ENCODE measurements around the gene KDM5C. TPM values are rescaled to one million over a fixed set of nuclear protein-coding genes. Genes with fewer than 3 reads are reported as not detected.

The KDM5C gene
- total RNA-seq, 2 donors from 2014 or later: 105 to 110 TPM

GRCh38 chrX:53253293-53254020 lies 28.4 kb upstream of the KDM5C start:
- ATAC-seq (no peak), DNase-seq (peak in 1 of 2 donors; percentile 9)
- intact Hi-C loops (cut with DNase I, micrococcal nuclease): no loop called here

- no peak for ATAC-seq
- intact Hi-C loops (cut with DNase I, micrococcal nuclease): no loop called here
Measured at GRCh38 chrX:53251307-53251706, 26.3 kb upstream of the KDM5C start.

GRCh38 chrX:53250556-53250955 lies 25.5 kb upstream of the KDM5C start:
- DNase-seq (peak in 1 of 2 donors; percentile 5), ATAC-seq (no peak)
- intact Hi-C loops (cut with DNase I, micrococcal nuclease): no loop called here

More at GRCh38 chrX:53251307-53251706, 26.3 kb upstream of the KDM5C start:
- peak in 1 of 2 donors; percentile 4 for DNase-seq

DNA sequence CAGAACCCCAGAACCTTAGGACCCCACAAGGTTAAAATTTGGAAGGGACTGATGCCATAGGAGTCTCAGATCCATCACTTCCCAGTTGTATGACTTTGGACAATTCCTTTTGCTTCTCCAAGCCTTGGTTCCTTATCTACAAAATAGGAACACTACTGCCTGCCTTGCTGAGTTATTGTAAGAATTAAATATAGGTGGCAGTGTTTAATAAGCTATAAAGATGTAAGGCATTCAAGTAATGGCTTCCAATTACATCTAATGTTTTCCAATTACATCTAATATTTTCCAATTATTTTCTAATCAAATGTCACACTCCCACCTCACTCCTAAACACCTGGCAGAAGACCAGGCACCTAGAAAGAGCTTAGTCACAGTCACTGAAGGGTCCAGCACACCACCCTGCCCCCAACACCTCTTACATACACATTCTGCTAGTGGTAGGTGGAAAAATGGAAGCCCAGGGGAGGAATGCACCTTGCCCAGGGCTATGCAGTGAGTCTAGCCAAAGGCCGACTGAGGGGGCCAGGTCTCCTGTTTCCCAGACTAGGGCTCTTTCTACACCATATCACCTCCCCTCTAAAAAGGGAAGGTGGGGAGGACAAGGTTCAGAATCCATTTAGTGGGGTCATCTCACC lies 24.5 kb upstream of the KDM5C start:
- ATAC-seq (no peak), DNase-seq (peak in 1 of 2 donors; percentile 2)
- intact Hi-C loops (cut with DNase I, micrococcal nuclease): no loop called here

- ATAC-seq: no peak
- intact Hi-C loops (cut with DNase I, micrococcal nuclease): no loop called here
Measured at GRCh38 chrX:53247928-53248327, 22.9 kb upstream of the KDM5C start.

GRCh38 chrX:53246231-53246630 lies 21.2 kb upstream of the KDM5C start:
- intact Hi-C loops (cut with DNase I, micrococcal nuclease): no loop called here
- ATAC-seq (no peak), DNase-seq (no peak)

More at GRCh38 chrX:53247928-53248327, 22.9 kb upstream of the KDM5C start:
- no peak for DNase-seq

- no peak for ATAC-seq
- no peak for DNase-seq
- intact Hi-C loops (cut with DNase I, micrococcal nuclease): no loop called here
Measured at GRCh38 chrX:53244610-53245009, 19.6 kb upstream of the KDM5C start.

- DNase-seq (no peak), ATAC-seq (no peak)
- intact Hi-C loops (cut with DNase I, micrococcal nuclease): no loop called here
Measured at GRCh38 chrX:53242310-53242709, 17.3 kb upstream of the KDM5C start.

DNA sequence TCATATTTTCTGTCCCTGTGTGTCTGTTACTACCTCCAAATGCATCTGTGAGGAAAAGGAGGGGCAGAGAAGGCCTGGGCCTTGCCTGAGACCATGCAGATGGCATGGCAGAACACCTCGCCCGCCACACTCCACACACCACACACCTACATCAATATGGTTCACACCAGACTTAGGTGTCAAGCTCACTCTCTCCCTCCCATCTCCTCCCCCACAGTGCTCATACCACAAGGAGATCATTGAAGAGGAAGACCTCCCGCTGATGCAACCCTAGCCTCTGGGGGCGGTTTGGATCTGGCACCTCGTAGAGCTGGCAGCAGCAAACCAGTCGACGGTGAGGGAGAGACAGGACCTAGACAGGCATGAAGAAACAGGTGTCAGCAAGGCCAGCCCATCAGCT lies 16.6 kb upstream of the KDM5C start:
- intact Hi-C loops (cut with DNase I, micrococcal nuclease): no loop called here
- ATAC-seq (no peak), DNase-seq (no peak)

GRCh38 chrX:53239474-53239873 lies 14.5 kb upstream of the KDM5C start:
- intact Hi-C loops (cut with DNase I, micrococcal nuclease): no loop called here
- no peak for ATAC-seq
- no peak for DNase-seq

DNA sequence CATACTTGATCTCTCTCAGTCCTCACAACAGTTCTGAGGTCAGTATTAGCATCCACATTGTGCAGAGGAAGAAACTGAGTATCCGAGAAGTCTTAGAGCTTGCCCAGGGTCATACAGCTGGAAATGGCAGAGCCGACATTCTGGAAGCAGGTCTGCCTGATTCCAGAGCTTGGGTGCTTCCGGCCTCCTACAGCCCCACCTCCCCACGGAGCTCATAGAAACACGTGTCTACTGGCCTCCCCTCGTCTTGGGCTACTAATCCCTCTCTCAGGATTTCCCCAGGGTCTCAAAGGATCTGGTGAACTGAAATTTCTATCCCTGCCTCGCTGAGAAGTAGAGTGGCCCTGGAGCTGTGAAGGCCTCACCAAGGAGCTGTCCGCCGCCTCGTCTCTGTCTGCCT lies 12.0 kb upstream of the KDM5C start:
- intact Hi-C loops (cut with DNase I, micrococcal nuclease): no loop called here
- ATAC-seq (no peak), DNase-seq (no peak)

- intact Hi-C loops (cut with DNase I, micrococcal nuclease): no loop called here
- DNase-seq (no peak), ATAC-seq (no peak)
Measured at GRCh38 chrX:53236025-53236679, 11.1 kb upstream of the KDM5C start.

DNA sequence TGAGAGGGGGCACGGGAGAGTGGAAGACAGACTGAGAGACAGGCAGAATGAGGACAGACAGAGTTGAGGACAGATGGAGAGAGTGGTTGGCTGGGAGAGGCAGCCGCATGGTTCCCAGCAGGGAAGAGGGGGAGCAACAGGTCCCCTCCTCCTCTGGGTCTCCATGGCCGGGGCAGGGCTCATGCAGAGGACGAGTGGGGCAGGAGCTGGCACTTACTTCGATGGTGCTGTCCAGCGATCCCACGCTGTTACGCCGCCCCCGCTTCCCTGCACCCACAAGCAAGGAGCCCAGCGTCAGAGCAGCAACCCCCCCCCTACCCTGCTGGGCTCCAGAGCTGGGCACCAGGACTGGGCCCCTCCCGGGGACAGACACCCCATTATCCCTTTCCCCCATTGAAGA lies 10.6 kb upstream of the KDM5C start:
- intact Hi-C loops (cut with DNase I, micrococcal nuclease): no loop called here
- ATAC-seq (no peak), DNase-seq (no peak)

- DNase-seq: no peak
- intact Hi-C loops (cut with DNase I, micrococcal nuclease): no loop called here
- no peak for ATAC-seq
Measured at GRCh38 chrX:53234484-53234883, 9.5 kb upstream of the KDM5C start.

- DNase-seq: no peak
- intact Hi-C loops (cut with DNase I, micrococcal nuclease): no loop called here
Measured at GRCh38 chrX:53233536-53233935, 8.5 kb upstream of the KDM5C start.

GRCh38 chrX:53230116-53230515 lies 5.1 kb upstream of the KDM5C start:
- no peak for ATAC-seq
- intact Hi-C loops (cut with DNase I, micrococcal nuclease): no loop called here
- no peak for DNase-seq

More at GRCh38 chrX:53233536-53233935, 8.5 kb upstream of the KDM5C start:
- ATAC-seq: peak; percentile 49

GRCh38 chrX:53227224-53227765 lies 2.3 kb upstream of the KDM5C start:
- intact Hi-C loops (cut with DNase I, micrococcal nuclease): no loop called here
- DNase-seq (no peak), ATAC-seq (no peak)

GRCh38 chrX:53223955-53224859 lies 800 bp downstream of the KDM5C start:
- ATAC-seq (peak; percentile 42), DNase-seq (peak in 1 of 2 donors; percentile 42)
- intact Hi-C loops (cut with DNase I, micrococcal nuclease): no loop called here
